ENCODE results near the gene CAPN3.

GRCh38 chr15:42385206-42385979 is 26.1 kb downstream of the CAPN3 start:
- peak; percentile 76 for TF ChIP-seq CTCF (IDR thresholded peaks at IDR 0.05; ENCODE audit: low read depth, low read length)
- TF ChIP-seq EZH2phosphoT487 (IDR thresholded peaks at IDR 0.05; ENCODE audit: low read depth) = no peak
